MM.1S (cell line): ENCODE results near the gene CABLES1.

Experiments
- CTCF ChIP-seq: fragments of 300-600 bp; sonication (generic); IDR thresholded peaks from 2 replicates; pipeline ENCODE4 v1.5.1; 2016; ENCODE audit warnings: antibody characterized with exemption, low read length, mixed read lengths
- EZH2 ChIP-seq: fragments of 300-600 bp; sonication (generic); optimal IDR thresholded peaks from 2 replicates; pipeline ENCODE3; 2017; ENCODE audit warnings: low read depth, mild to moderate bottlenecking, antibody characterized with exemption, low read length, mixed read lengths
- EZH2phosphoT487 ChIP-seq: fragments of 300-600 bp; sonication (generic); IDR thresholded peaks from 2 replicates; pipeline ENCODE4 v1.6.1; 2018; ENCODE audit warnings: antibody characterized with exemption, low read length

- TF ChIP-seq CTCF (no peak), EZH2 (no peak), EZH2phosphoT487 (no peak)
Measured at GRCh38 chr18:23270986-23271680, 135.8 kb downstream of the CABLES1 start.
